ENCODE results near the gene ULK3.

Gene ULK3

GRCh38 chr15:74821790-74822158 is 21.2 kb downstream of the ULK3 start:
- Histone ChIP-seq H3K27me3 (ENCODE audit: control insufficient read depth, low read length) (peaks cover 4% of the 10 kb centered on the region; the same call in 1 of the 2 replicates), H3K79me2 (ENCODE audit: control insufficient read depth, low read length) (no peaks in the 10 kb centered on the region), H3K27ac (ENCODE audit: low read depth, low read length) (peak overlapping the region; percentile 64), H3K4me1 (ENCODE audit: control insufficient read depth, low read length) (peaks cover 55% of the 10 kb centered on the region), H3K9me2 (replicated peaks; ENCODE audit: control insufficient read depth, low read length) (no peaks in the 10 kb centered on the region), H3F3A (ENCODE audit: control insufficient read depth, insufficient read depth) (0 out of 2 replicates have a peak, but pooled peaks cover 2% of the 10 kb centered on the region), H3K4me2 (ENCODE audit: low read length) (peak overlapping the region; percentile 78), H4K20me1 (ENCODE audit: control insufficient read depth, insufficient read depth, low read depth, low read length) (no peaks in the 10 kb centered on the region), H3K9me3 (ENCODE audit: control insufficient read depth, insufficient read depth, low read length) (no peaks in the 10 kb centered on the region), H3K36me3 (ENCODE audit: control insufficient read depth, low read length) (no peaks in the 10 kb centered on the region), H3K4me3 (ENCODE audit: low read length) (peak overlapping the region; percentile 64)
- TF ChIP-seq CTCF (IDR thresholded peaks at IDR 0.05; ENCODE audit: low read depth, low read length, poor library complexity, severe bottlenecking) (no peak), EZH2phosphoT487 (IDR thresholded peaks at IDR 0.05; ENCODE audit: borderline replicate concordance, low read length) (no peak)

GRCh38 chr15:74821091-74821789 is 21.7 kb downstream of the ULK3 start:
- H4K20me1 ChIP-seq (ENCODE audit: control insufficient read depth, insufficient read depth, low read depth, low read length): no peaks in the 10 kb centered on the region
- no peaks in the 10 kb centered on the region for H3K9me2 ChIP-seq (replicated peaks; ENCODE audit: control insufficient read depth, low read length)
- peak overlapping the region; percentile 64 for H3K4me3 ChIP-seq (ENCODE audit: low read length)
- 0 out of 2 replicates have a peak, but pooled peaks cover 3% of the 10 kb centered on the region for H3K27me3 ChIP-seq (ENCODE audit: control insufficient read depth, low read length)
- peak overlapping the region; percentile 78 for H3K4me2 ChIP-seq (ENCODE audit: low read length)
- peaks cover 55% of the 10 kb centered on the region for H3K4me1 ChIP-seq (ENCODE audit: control insufficient read depth, low read length)
- H3K36me3 ChIP-seq (ENCODE audit: control insufficient read depth, low read length): no peaks in the 10 kb centered on the region
- H3K79me2 ChIP-seq (ENCODE audit: control insufficient read depth, low read length): no peaks in the 10 kb centered on the region
- 0 out of 2 replicates have a peak, but pooled peaks cover 2% of the 10 kb centered on the region for H3F3A ChIP-seq (ENCODE audit: control insufficient read depth, insufficient read depth)
- no peak for TF ChIP-seq EZH2phosphoT487 (IDR thresholded peaks at IDR 0.05; ENCODE audit: borderline replicate concordance, low read length)
- peak; percentile 21 for TF ChIP-seq CTCF (IDR thresholded peaks at IDR 0.05; ENCODE audit: low read depth, low read length, poor library complexity, severe bottlenecking)
- no peaks in the 10 kb centered on the region for H3K9me3 ChIP-seq (ENCODE audit: control insufficient read depth, insufficient read depth, low read length)
- H3K27ac ChIP-seq (ENCODE audit: low read depth, low read length): peak overlapping the region; percentile 64

GRCh38 chr15:74820056-74820455 is 22.9 kb downstream of the ULK3 start:
- peak overlapping the region; percentile 78; the same call in 1 of the 2 replicates for H3K4me2 ChIP-seq (ENCODE audit: low read length)
- H3K4me3 ChIP-seq (ENCODE audit: low read length): no peak overlapping the region
- H4K20me1 ChIP-seq (ENCODE audit: control insufficient read depth, insufficient read depth, low read depth, low read length): no peaks in the 10 kb centered on the region
- H3K36me3 ChIP-seq (ENCODE audit: control insufficient read depth, low read length): no peaks in the 10 kb centered on the region
- H3F3A ChIP-seq (ENCODE audit: control insufficient read depth, insufficient read depth): 0 out of 2 replicates have a peak, but pooled peaks cover 2% of the 10 kb centered on the region
- TF ChIP-seq CTCF (IDR thresholded peaks at IDR 0.05; ENCODE audit: low read depth, low read length, poor library complexity, severe bottlenecking): no peak
- TF ChIP-seq EZH2phosphoT487 (IDR thresholded peaks at IDR 0.05; ENCODE audit: borderline replicate concordance, low read length): no peak
- 0 out of 2 replicates have a peak, but pooled peaks cover 1% of the 10 kb centered on the region for H3K27me3 ChIP-seq (ENCODE audit: control insufficient read depth, low read length)
- no peaks in the 10 kb centered on the region for H3K79me2 ChIP-seq (ENCODE audit: control insufficient read depth, low read length)
- H3K9me2 ChIP-seq (replicated peaks; ENCODE audit: control insufficient read depth, low read length): no peaks in the 10 kb centered on the region
- no peaks in the 10 kb centered on the region for H3K9me3 ChIP-seq (ENCODE audit: control insufficient read depth, insufficient read depth, low read length)
- no peak overlapping the region for H3K27ac ChIP-seq (ENCODE audit: low read depth, low read length)
- H3K4me1 ChIP-seq (ENCODE audit: control insufficient read depth, low read length): peaks cover 55% of the 10 kb centered on the region
